ENCODE measurements around the gene RGSL1. TPM values are rescaled to one million over a fixed set of nuclear protein-coding genes. Genes with fewer than 3 reads are reported as not detected.

RGSL1 gene
- total RNA-seq, 1 experiment from 2014 or later: not detected

- no peak for ATAC-seq
- intact Hi-C loops (cut with micrococcal nuclease; ENCODE audit: unreplicated experiment) (no loop called here), in situ Hi-C loops (cut with HindIII; ENCODE audit: low pct_unique_long_range_greater_than_20kb, low sequenced_read_pairs) (no loop called here)
- ChIA-PET POLR2A (no interaction called here), CTCF (no interaction called here)
- Histone ChIP-seq H3K9me3 (ENCODE audit: control insufficient read depth, insufficient read depth, low read depth, low read length) (no peaks in the 10 kb centered on the region), H3K27ac (ENCODE audit: low read length) (no peak overlapping the region), H3K4me3 (ENCODE audit: low read depth in 2 of 2, low read length in 2 of 2) (no peak overlapping the region), H3K36me3 (ENCODE audit: control insufficient read depth, insufficient read depth, low read length) (no peaks in the 10 kb centered on the region), H3K4me1 (ENCODE audit: control insufficient read depth, insufficient read depth, low read length) (no peaks in the 10 kb centered on the region), H3K27me3 (ENCODE audit: control insufficient read depth, insufficient read depth, low read length) (no peaks in the 10 kb centered on the region)
- no peak for DNase-seq (ENCODE audit: low read depth, low spot score)
- no TSS peak for BruUV-seq (replicated peaks)
- TF ChIP-seq REST (IDR thresholded peaks at IDR 0.05; ENCODE audit: insufficient read depth in 1 of 2, low read depth in 2 of 2, low read length in 1 of 2) (no peak), SIN3A (IDR thresholded peaks at IDR 0.05; ENCODE audit: borderline replicate concordance, insufficient read depth, low read depth, low read length) (no peak), CTCF (IDR thresholded peaks at IDR 0.05) (no peak), POLR2AphosphoS5 (IDR thresholded peaks at IDR 0.05; ENCODE audit: low read depth, low read length) (no peak), TCF7L2 (IDR thresholded peaks at IDR 0.05; ENCODE audit: low read depth, low read length) (no peak)
These were observed 18.7 kb upstream of the RGSL1 start for GRCh38 chr1:182431278-182431677.

GRCh38 chr1:182433580-182433979, 16.4 kb upstream of the RGSL1 start:
- Histone ChIP-seq H3K4me1 (ENCODE audit: control insufficient read depth, insufficient read depth, low read length) (no peaks in the 10 kb centered on the region), H3K4me3 (ENCODE audit: low read depth in 2 of 2, low read length in 2 of 2) (no peak overlapping the region), H3K27me3 (ENCODE audit: control insufficient read depth, insufficient read depth, low read length) (no peaks in the 10 kb centered on the region), H3K9me3 (ENCODE audit: control insufficient read depth, insufficient read depth, low read depth, low read length) (no peaks in the 10 kb centered on the region), H3K36me3 (ENCODE audit: control insufficient read depth, insufficient read depth, low read length) (no peaks in the 10 kb centered on the region), H3K27ac (ENCODE audit: low read length) (no peak overlapping the region)
- TF ChIP-seq CTCF (IDR thresholded peaks at IDR 0.05): no peak
- no peak for TF ChIP-seq SIN3A (IDR thresholded peaks at IDR 0.05; ENCODE audit: borderline replicate concordance, insufficient read depth, low read depth, low read length)
- no peak for TF ChIP-seq REST (IDR thresholded peaks at IDR 0.05; ENCODE audit: insufficient read depth in 1 of 2, low read depth in 2 of 2, low read length in 1 of 2)
- TF ChIP-seq TCF7L2 (IDR thresholded peaks at IDR 0.05; ENCODE audit: low read depth, low read length): no peak
- no peak for TF ChIP-seq POLR2AphosphoS5 (IDR thresholded peaks at IDR 0.05; ENCODE audit: low read depth, low read length)
- in situ Hi-C loops (cut with HindIII; ENCODE audit: low pct_unique_long_range_greater_than_20kb, low sequenced_read_pairs): no loop called here
- no peak for ATAC-seq
- BruUV-seq (replicated peaks): no TSS peak
- ChIA-PET POLR2A (no interaction called here), CTCF (no interaction called here)
- intact Hi-C loops (cut with micrococcal nuclease; ENCODE audit: unreplicated experiment): no loop called here
- no peak for DNase-seq (ENCODE audit: low read depth, low spot score)

Measured in Panc1 (cell line).